ENCODE measurements around the gene IMPA2.
"Not testable (repeated sequence)": the region's sequence is repeated elsewhere in the genome, so short reads cannot be mapped to it uniquely, and the experiment has no call there.

Gene IMPA2

GRCh38 chr18:11962597-11962996, 18.7 kb upstream of the IMPA2 start:
- DNase-seq (ENCODE audit: low read depth) = no peak

DNA sequence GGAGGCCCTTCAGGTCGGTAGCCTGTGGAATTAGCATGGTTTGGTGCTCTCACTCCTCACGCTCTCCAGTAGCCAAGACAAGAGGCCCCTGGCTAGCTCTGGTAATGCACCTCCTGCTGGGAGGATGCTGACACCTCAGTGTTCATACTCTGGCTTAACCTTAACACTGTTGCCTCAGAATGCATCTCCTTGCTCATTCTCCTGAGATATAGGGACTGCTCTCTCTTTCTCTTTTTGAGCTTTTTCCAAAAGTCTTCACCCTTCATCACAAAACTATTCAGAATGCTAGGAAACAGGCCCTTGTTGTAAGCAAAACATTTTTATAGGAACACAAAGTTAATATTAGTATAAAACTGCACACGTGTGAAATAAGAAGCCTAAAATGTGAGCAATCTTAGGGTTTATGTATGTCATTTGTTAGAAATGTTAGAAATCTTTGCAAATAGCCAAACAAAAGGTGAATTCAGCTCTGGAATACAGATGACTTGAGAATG, 17.3 kb upstream of the IMPA2 start:
- peak; percentile 49 for DNase-seq (ENCODE audit: low read depth)

- no peak for DNase-seq (ENCODE audit: low read depth)
Measured at GRCh38 chr18:11969904-11970835, 11.1 kb upstream of the IMPA2 start.

GRCh38 chr18:11970836-11971226, 10.5 kb upstream of the IMPA2 start:
- DNase-seq (ENCODE audit: low read depth) = not testable (repeated sequence)

DNA sequence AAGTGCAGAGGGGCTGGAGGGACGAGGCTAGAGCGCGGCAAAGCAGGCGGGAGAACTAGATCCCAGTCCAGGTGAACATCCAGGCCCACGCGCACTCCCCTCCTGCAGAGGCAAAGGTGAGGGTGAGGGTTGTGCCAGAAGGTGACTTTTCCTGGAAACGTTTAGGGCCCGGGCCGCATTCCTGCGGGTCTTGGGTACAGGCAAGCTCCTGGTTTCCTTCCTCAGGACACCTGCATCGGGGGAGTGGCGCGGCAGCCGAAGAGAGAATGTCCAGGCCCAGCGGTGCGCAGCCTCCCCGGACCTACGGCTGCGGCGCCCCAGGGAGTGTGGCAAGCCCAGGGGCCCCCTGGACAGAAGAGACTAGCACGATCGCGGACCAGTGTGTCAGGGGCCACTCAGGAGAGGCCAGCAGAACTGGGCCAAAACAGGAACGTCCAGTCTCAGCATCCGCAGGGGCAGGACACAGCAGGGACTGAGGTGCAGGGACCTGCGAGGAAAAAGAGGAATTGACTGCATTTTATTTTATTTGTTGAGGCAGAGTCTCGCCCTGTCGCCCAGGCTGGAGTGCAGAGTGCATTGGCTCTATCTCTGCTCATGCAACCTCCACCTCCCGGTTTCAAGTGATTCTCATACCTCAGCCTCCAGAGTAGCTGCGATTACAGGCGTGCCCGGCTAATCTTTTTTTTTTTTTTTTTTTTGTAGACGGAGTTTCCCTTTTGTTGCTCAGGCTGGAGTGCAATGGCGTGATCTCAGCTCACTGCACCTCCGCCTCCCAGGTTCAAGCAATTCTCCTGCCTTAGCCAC, 8.7 kb upstream of the IMPA2 start:
- DNase-seq (ENCODE audit: low read depth) = no peak

DNA sequence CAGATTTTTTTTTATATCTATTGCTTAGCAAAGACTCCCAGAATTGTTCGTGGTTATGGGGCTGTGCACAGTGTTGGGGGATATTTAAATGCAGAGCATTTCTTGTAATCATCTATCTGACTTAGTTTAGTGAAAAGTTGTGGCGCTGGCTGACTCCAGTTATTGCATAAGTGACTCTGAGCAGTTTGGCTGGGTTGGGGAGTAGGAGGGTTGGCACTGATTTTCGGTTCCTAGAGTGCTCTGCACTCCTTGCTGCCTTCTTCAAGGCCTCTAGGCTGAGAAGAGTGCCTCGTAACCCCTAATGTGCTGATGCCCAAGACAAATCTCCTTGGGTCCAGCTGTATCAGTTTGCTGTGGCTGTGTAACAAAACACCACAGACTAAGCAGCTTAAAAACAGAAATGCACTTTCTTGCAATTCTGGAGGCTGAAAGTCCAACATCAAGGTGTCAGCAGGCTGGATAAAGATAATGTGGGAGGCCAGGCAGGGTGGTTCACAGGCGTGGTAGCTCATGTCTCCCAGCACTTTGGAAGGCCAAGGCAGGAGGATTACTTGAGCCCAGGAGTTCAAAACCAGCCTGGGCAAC, 6.5 kb upstream of the IMPA2 start:
- no peak for DNase-seq (ENCODE audit: low read depth)

DNA sequence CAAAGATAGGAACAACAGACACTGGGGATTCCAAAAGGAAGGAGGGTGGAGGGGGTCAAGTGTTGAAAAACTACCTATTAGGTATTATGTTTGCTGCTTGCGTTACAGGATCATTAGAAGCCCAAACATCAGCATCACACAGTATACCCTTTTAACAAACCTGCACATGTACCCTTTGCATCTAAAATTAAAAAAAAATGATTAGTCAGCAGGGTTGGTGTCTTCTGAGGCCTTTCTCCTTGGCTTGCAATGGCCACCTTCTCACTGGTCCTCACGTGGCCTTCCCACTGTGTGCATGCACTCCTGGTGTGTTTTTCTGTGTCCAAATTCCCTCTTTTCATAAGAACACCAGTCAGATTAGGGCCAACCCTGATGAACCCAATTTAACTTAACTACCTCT, 5.6 kb upstream of the IMPA2 start:
- no peak for DNase-seq (ENCODE audit: low read depth)

- no peak for DNase-seq (ENCODE audit: low read depth)
Measured at GRCh38 chr18:11976315-11977152, 4.8 kb upstream of the IMPA2 start.

DNA sequence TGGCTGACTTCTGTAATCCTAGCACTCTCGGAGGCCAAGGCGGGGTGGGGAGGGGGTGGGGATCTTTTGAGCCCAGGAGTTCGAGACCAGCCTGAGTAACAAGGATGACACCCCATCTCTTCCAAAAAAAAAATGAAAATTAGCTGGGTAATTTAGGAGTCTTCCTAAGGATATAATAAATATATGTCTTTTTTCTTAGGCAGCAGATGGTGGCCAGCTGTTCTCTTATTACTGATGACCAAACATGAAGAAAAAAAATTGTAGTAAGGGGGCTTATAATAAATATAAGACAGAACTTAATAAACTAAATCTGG, 4.2 kb upstream of the IMPA2 start:
- DNase-seq (ENCODE audit: low read depth) = no peak

DNA sequence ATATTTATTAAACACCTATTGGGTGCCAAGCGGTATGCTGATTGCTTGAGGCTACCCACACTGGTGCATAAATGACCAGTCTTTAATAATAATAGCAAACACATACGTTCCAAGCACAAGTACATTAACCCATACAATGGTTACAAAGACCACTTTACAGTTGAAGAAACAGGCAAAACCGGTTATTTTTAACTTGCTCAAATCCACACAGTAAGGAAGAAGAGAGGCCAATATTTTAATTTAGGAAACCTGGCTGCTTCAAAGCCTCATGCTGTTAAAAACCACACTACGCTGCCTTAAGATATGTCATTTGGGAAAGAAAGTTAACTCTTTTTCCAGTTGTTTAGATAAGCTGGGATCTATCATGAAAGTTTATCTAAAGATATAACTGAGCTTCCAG, 2.4 kb upstream of the IMPA2 start:
- DNase-seq (ENCODE audit: low read depth) = no peak

DNA sequence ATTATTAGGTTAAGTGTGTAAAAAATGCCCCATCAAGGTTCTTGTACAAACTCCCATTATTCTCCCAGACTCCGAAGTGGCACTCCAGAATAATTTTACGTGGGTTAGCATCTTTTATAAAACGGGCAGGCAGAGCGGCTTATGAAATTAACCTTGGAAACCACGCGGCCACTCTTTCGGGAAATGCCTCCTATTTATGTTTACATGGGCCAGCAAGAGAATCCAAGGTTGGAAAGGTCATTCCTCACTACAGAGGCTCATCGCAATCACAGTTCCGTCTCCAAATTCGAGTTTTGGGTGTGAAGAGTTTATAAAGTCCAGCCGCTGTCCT, 1.2 kb upstream of the IMPA2 start:
- peak; percentile 10 for DNase-seq (ENCODE audit: low read depth)

- DNase-seq (ENCODE audit: low read depth) = peak; percentile 71
Measured at GRCh38 chr18:11980494-11981191, 664 bp upstream of the IMPA2 start.

DNA sequence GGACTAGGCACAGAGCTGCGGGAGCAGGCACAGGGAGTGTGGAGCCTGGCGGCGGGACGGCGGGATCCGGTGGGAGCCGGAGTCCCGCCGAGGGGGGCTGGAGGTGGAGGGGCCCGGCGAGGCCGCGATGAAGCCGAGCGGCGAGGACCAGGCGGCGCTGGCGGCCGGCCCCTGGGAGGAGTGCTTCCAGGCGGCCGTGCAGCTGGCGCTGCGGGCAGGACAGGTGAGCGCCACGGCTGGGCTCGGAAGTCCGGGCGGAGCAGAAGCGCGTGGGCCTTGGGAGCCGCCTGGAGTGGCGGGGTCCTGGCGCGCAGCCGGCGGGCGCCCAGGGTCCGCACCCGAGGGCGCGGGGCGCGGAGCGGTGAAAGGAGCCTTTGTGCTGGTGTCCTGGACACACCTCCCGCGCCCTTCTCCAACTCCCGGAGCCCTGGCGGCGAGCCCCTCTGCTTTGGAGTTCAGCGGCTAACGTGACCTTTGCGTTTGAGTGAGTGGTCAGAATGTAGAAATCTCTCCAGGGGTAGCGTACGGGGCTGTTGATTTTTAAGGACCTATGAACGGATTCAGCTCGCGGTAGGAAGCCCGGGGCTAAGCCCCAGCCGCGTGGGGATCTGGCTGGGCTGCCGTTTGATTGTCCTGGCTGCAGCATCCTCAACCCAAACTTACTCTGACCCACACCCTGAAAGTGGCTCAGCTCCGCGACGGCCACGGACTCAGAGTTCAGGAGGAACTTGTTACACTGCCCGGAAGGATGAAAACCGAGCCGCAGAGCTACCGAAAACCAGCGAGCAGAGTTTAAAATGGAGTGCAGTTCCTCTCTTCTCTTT, 448 bp downstream of the IMPA2 start:
- DNase-seq (ENCODE audit: low read depth) = no peak

DNA sequence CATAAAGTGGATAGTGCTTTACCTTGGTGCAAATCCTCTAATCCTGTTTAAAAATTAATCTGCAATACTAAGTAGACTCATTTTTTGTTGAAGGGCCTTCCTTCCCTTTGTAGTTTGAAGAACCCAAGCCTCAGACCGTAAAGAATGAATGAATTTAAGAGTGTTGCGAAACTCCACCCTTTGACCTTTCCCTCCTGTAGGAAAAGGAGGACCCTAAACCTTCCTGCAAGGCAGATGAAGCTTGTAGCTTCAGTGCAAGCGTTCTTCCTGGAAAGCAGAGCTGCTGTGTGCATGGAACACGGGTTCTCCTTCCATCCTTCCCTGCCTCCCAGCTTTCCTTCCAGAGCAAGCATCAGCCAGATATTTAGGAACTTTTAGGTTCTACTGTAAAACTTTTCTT, 1.7 kb downstream of the IMPA2 start:
- no peak for DNase-seq (ENCODE audit: low read depth)

- no peak for DNase-seq (ENCODE audit: low read depth)
Measured at GRCh38 chr18:11983592-11983991, 2.3 kb downstream of the IMPA2 start.

DNA sequence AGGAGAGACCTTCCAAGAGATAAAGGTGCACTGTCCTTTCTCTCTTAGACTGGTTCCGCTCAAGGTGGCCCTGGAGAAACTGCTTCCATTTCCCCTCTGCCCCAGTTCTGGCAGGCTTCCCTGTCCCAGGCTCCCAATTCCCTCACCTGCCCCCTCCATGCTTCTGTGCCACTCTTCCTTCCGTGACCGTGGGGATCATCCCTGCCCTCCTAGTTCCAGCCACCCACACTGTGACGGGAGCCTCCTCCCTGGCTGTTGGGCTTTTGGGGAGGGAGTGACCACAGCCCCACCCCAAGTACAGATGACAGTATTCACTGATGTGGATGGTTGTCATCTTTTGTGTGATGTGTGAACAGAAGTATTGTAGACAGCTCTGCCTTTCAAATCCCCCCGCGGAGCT, 2.8 kb downstream of the IMPA2 start:
- DNase-seq (ENCODE audit: low read depth) = no peak

- DNase-seq (ENCODE audit: low read depth) = no peak
Measured at GRCh38 chr18:11985586-11985985, 4.3 kb downstream of the IMPA2 start.

- DNase-seq (ENCODE audit: low read depth) = no peak
Measured at GRCh38 chr18:11986061-11986460, 4.8 kb downstream of the IMPA2 start.

GRCh38 chr18:11987527-11987926, 6.2 kb downstream of the IMPA2 start:
- DNase-seq (ENCODE audit: low read depth) = no peak

DNA sequence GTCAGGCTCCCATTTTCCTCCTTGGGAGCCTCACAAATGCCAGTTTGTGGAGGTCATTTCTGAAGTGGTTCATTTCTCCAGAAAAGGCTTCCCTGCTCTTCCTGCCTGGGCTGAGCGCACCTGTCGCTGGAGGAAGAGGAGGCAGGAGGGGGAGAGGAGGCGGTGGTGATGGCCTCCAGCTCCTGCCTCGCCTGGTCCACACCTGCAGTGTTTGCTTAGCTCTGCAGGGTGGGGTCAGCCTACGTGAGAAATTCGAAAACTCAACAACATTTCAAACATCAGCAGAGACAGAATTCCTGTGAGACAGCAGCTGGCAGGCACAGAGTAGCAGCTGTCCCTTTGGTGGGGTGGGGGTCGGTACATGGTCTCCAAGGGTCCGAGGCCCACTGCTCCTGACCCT, 7.9 kb downstream of the IMPA2 start:
- no peak for DNase-seq (ENCODE audit: low read depth)

DNA sequence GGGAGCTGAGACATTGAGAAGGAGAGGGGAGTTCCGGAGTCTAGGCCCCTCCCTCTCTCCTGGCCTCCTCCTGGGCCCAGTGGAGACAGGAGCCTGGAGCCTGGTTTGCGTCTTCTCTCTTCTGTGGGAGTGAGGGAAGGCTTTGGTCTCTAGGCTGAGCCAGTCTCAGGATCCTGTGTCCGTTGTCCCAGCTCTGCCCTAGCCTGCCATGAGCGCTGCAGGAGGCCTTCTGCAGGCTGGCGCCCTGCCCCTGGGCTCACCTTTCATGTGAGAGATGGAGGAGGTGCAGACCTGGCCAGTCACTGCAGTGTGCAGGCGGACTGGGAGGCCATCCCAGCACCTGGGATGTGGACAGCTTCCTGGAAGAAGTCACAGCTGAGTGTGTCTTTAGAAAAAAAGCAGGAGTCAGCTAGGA, 8.7 kb downstream of the IMPA2 start:
- no peak for DNase-seq (ENCODE audit: low read depth)
